Measurements from ENCODE around the gene SLC9A7. TPM values are rescaled to one million over a fixed set of nuclear protein-coding genes. Genes with fewer than 3 reads are reported as not detected.
A peak's percentile ranks its signal among the peaks of the same experiment; 100 is the strongest.

SLC9A7 gene
- total and polyA plus RNA-seq, 2 experiments from 2014 or later, result 2.5 to 15.4 TPM

GRCh38 chrX:46588263-46588662 is 170.7 kb downstream of the SLC9A7 start:
- TF ChIP-seq POLR2AphosphoS5 (IDR thresholded peaks at IDR 0.05; ENCODE audit: low read depth), result no peak
- TF ChIP-seq STAT1 (IDR thresholded peaks at IDR 0.05; ENCODE audit: unreplicated experiment), result no peak
- TF ChIP-seq NANOG (IDR thresholded peaks at IDR 0.05; ENCODE audit: borderline replicate concordance), result peak; percentile 41; the same call in 1 of the 2 replicates
- TF ChIP-seq, protein P1, sequence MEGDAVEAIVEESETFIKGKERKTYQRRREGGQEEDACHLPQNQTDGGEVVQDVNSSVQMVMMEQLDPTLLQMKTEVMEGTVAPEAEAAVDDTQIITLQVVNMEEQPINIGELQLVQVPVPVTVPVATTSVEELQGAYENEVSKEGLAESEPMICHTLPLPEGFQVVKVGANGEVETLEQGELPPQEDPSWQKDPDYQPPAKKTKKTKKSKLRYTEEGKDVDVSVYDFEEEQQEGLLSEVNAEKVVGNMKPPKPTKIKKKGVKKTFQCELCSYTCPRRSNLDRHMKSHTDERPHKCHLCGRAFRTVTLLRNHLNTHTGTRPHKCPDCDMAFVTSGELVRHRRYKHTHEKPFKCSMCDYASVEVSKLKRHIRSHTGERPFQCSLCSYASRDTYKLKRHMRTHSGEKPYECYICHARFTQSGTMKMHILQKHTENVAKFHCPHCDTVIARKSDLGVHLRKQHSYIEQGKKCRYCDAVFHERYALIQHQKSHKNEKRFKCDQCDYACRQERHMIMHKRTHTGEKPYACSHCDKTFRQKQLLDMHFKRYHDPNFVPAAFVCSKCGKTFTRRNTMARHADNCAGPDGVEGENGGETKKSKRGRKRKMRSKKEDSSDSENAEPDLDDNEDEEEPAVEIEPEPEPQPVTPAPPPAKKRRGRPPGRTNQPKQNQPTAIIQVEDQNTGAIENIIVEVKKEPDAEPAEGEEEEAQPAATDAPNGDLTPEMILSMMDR (conservative IDR thresholded peaks at IDR 0.05; ENCODE audit: low read depth in 2 of 2), result no peak
- TF ChIP-seq, protein P2, sequence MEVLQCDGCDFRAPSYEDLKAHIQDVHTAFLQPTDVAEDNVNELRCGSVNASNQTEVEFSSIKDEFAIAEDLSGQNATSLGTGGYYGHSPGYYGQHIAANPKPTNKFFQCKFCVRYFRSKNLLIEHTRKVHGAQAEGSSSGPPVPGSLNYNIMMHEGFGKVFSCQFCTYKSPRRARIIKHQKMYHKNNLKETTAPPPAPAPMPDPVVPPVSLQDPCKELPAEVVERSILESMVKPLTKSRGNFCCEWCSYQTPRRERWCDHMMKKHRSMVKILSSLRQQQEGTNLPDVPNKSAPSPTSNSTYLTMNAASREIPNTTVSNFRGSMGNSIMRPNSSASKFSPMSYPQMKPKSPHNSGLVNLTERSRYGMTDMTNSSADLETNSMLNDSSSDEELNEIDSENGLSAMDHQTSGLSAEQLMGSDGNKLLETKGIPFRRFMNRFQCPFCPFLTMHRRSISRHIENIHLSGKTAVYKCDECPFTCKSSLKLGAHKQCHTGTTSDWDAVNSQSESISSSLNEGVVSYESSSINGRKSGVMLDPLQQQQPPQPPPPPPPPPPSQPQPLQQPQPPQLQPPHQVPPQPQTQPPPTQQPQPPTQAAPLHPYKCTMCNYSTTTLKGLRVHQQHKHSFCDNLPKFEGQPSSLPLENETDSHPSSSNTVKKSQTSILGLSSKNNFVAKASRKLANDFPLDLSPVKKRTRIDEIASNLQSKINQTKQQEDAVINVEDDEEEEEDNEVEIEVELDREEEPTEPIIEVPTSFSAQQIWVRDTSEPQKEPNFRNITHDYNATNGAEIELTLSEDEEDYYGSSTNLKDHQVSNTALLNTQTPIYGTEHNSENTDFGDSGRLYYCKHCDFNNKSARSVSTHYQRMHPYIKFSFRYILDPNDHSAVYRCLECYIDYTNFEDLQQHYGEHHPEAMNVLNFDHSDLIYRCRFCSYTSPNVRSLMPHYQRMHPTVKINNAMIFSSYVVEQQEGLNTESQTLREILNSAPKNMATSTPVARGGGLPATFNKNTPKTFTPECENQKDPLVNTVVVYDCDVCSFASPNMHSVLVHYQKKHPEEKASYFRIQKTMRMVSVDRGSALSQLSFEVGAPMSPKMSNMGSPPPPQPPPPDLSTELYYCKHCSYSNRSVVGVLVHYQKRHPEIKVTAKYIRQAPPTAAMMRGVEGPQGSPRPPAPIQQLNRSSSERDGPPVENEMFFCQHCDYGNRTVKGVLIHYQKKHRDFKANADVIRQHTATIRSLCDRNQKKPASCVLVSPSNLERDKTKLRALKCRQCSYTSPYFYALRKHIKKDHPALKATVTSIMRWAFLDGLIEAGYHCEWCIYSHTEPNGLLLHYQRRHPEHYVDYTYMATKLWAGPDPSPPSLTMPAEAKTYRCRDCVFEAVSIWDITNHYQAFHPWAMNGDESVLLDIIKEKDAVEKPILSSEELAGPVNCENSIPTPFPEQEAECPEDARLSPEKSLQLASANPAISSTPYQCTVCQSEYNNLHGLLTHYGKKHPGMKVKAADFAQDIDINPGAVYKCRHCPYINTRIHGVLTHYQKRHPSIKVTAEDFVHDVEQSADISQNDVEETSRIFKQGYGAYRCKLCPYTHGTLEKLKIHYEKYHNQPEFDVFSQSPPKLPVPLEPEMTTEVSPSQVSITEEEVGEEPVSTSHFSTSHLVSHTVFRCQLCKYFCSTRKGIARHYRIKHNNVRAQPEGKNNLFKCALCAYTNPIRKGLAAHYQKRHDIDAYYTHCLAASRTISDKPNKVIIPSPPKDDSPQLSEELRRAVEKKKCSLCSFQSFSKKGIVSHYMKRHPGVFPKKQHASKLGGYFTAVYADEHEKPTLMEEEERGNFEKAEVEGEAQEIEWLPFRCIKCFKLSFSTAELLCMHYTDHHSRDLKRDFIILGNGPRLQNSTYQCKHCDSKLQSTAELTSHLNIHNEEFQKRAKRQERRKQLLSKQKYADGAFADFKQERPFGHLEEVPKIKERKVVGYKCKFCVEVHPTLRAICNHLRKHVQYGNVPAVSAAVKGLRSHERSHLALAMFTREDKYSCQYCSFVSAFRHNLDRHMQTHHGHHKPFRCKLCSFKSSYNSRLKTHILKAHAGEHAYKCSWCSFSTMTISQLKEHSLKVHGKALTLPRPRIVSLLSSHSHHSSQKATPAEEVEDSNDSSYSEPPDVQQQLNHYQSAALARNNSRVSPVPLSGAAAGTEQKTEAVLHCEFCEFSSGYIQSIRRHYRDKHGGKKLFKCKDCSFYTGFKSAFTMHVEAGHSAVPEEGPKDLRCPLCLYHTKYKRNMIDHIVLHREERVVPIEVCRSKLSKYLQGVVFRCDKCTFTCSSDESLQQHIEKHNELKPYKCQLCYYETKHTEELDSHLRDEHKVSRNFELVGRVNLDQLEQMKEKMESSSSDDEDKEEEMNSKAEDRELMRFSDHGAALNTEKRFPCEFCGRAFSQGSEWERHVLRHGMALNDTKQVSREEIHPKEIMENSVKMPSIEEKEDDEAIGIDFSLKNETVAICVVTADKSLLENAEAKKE (CRISPR knock-in tag; IDR thresholded peaks at IDR 0.05), result no peak
- no peak for TF ChIP-seq ZNF114 (CRISPR knock-in tag; IDR thresholded peaks at IDR 0.05)
- TF ChIP-seq CREB1 (CRISPR knock-in tag; IDR thresholded peaks at IDR 0.05; ENCODE audit: low read depth), result no peak
- TF ChIP-seq REST (IDR thresholded peaks at IDR 0.05; ENCODE audit: unreplicated experiment), result no peak
- Mint-ChIP-seq H3K27me3 (ENCODE audit: insufficient read depth, low read depth, poor library complexity) (peaks cover 3% of the 10 kb centered on the region), H3K9me3 (no peaks in the 10 kb centered on the region), H3K27ac (no peak overlapping the region), H3K4me1 (peaks cover 43% of the 10 kb centered on the region), H3K4me3 (peak overlapping the region; percentile 50), H3K36me3 (ENCODE audit: low read depth) (peaks cover 3% of the 10 kb centered on the region; the same call in 2 of the 3 replicates)
- no peaks in the 10 kb centered on the region for H3K9me2 ChIP-seq (ENCODE audit: insufficient read depth)
- H3F3A ChIP-seq (replicated peaks; ENCODE audit: low read depth), result no peaks in the 10 kb centered on the region
- H3K79me2 ChIP-seq (replicated peaks; ENCODE audit: insufficient read depth), result peaks cover 63% of the 10 kb centered on the region
- H3K36me3 ChIP-seq (ENCODE audit: insufficient read depth), result no peaks in the 10 kb centered on the region
- peak overlapping the region; percentile 72 for H3K27ac ChIP-seq (ENCODE audit: low read depth)
- DNase-seq (ENCODE audit: low spot score) (peak; percentile 68), ATAC-seq (peak; percentile 82)
- no peaks in the 10 kb centered on the region for H4K20me1 ChIP-seq (replicated peaks; ENCODE audit: insufficient read depth)
- no peaks in the 10 kb centered on the region for H3K27me3 ChIP-seq (ENCODE audit: insufficient read depth)
- H3K4me2 ChIP-seq, result peak overlapping the region; percentile 64
- peak overlapping the region; percentile 39 for H3K4me3 ChIP-seq
- H2AFZ ChIP-seq, result no peak overlapping the region
- peaks cover 36% of the 10 kb centered on the region for H3K4me1 ChIP-seq (ENCODE audit: insufficient read depth)

All from GM23338 (cell line).